CD4-positive, alpha-beta T cell treated with Interleukin-17A for 4 hours (primary cell): Measurements from ENCODE around the gene GPR141.

Experiments
- DNase-seq: peaks from one replicate; pipeline ENCODE4 v3.0.0-alpha.2; 2020; ENCODE audit warnings: mixed read lengths

GPR141 gene

GRCh38 chr7:37786741-37787569 lies 103.4 kb downstream of the GPR141 start:
- no peak for DNase-seq
